ENCODE results near the gene VWA8.
"Not testable (repeated sequence)": the region's sequence is repeated elsewhere in the genome, so short reads cannot be mapped to it uniquely, and the experiment has no call there.

Gene VWA8

GRCh38 chr13:41617633-41618032 lies 343.3 kb downstream of the VWA8 start:
- not testable (repeated sequence) for ATAC-seq (ENCODE audit: low read depth); H3K27ac Mint-ChIP-seq; H3K4me3 Mint-ChIP-seq; H3K9me3 Mint-ChIP-seq; DNase-seq (ENCODE audit: low spot score in 2 of 2); H3K27me3 Mint-ChIP-seq; H3K4me1 Mint-ChIP-seq
- peaks cover 18% of the 10 kb centered on the region for H3K36me3 Mint-ChIP-seq

GRCh38 chr13:41616151-41616550 lies 344.8 kb downstream of the VWA8 start:
- H3K27ac Mint-ChIP-seq, result no peak overlapping the region
- DNase-seq (ENCODE audit: low spot score in 2 of 2) (no peak), ATAC-seq (ENCODE audit: low read depth) (no peak)
- H3K9me3 Mint-ChIP-seq, result no peaks in the 10 kb centered on the region
- H3K27me3 Mint-ChIP-seq, result no peaks in the 10 kb centered on the region
- peaks cover 19% of the 10 kb centered on the region for H3K36me3 Mint-ChIP-seq
- H3K4me3 Mint-ChIP-seq, result no peak overlapping the region
- no peaks in the 10 kb centered on the region for H3K4me1 Mint-ChIP-seq

GRCh38 chr13:41615528-41615855 lies 345.4 kb downstream of the VWA8 start:
- H3K9me3 Mint-ChIP-seq, result no peaks in the 10 kb centered on the region

GRCh38 chr13:41614671-41615527 lies 346.0 kb downstream of the VWA8 start:
- no peaks in the 10 kb centered on the region for H3K9me3 Mint-ChIP-seq
- DNase-seq (ENCODE audit: low spot score in 2 of 2), result no peak
- no peak overlapping the region for H3K27ac Mint-ChIP-seq
- no peak overlapping the region for H3K4me3 Mint-ChIP-seq
- H3K4me1 Mint-ChIP-seq, result no peaks in the 10 kb centered on the region
- no peak for ATAC-seq (ENCODE audit: low read depth)
- H3K27me3 Mint-ChIP-seq, result no peaks in the 10 kb centered on the region
- H3K36me3 Mint-ChIP-seq, result peaks cover 23% of the 10 kb centered on the region

More at GRCh38 chr13:41615528-41615855, 345.4 kb downstream of the VWA8 start:
- H3K4me1 Mint-ChIP-seq, result no peaks in the 10 kb centered on the region
- ATAC-seq (ENCODE audit: low read depth) (no peak), DNase-seq (ENCODE audit: low spot score in 2 of 2) (no peak)
- no peak overlapping the region for H3K4me3 Mint-ChIP-seq
- no peak overlapping the region for H3K27ac Mint-ChIP-seq
- H3K36me3 Mint-ChIP-seq, result peaks cover 23% of the 10 kb centered on the region
- H3K27me3 Mint-ChIP-seq, result no peaks in the 10 kb centered on the region

- no peak overlapping the region for H3K27ac Mint-ChIP-seq
- H3K36me3 Mint-ChIP-seq, result peaks cover 27% of the 10 kb centered on the region
- DNase-seq (ENCODE audit: low spot score in 2 of 2) (no peak), ATAC-seq (ENCODE audit: low read depth) (no peak)
- H3K27me3 Mint-ChIP-seq, result no peaks in the 10 kb centered on the region
- H3K9me3 Mint-ChIP-seq, result no peaks in the 10 kb centered on the region
- H3K4me1 Mint-ChIP-seq, result no peaks in the 10 kb centered on the region
- no peak overlapping the region for H3K4me3 Mint-ChIP-seq
These were observed 346.8 kb downstream of the VWA8 start for GRCh38 chr13:41613984-41614661.

- no peaks in the 10 kb centered on the region for H3K4me1 Mint-ChIP-seq
- ATAC-seq (ENCODE audit: low read depth) (no peak), DNase-seq (ENCODE audit: low spot score in 2 of 2) (no peak)
- no peak overlapping the region for H3K4me3 Mint-ChIP-seq
- no peaks in the 10 kb centered on the region for H3K27me3 Mint-ChIP-seq
- no peaks in the 10 kb centered on the region for H3K9me3 Mint-ChIP-seq
- H3K36me3 Mint-ChIP-seq, result peaks cover 33% of the 10 kb centered on the region
- no peak overlapping the region for H3K27ac Mint-ChIP-seq
These were observed 347.4 kb downstream of the VWA8 start for GRCh38 chr13:41613471-41613870.

GRCh38 chr13:41611385-41611784 lies 349.5 kb downstream of the VWA8 start:
- H3K4me1 Mint-ChIP-seq, result no peaks in the 10 kb centered on the region
- no peak overlapping the region for H3K27ac Mint-ChIP-seq
- ATAC-seq (ENCODE audit: low read depth), result no peak
- H3K4me3 Mint-ChIP-seq, result no peak overlapping the region
- peaks cover 37% of the 10 kb centered on the region for H3K36me3 Mint-ChIP-seq
- no peaks in the 10 kb centered on the region for H3K9me3 Mint-ChIP-seq
- no peak for DNase-seq (ENCODE audit: low spot score in 2 of 2)
- no peaks in the 10 kb centered on the region for H3K27me3 Mint-ChIP-seq

GRCh38 chr13:41610404-41610803 lies 350.5 kb downstream of the VWA8 start:
- H3K27me3 Mint-ChIP-seq, result no peaks in the 10 kb centered on the region
- DNase-seq (ENCODE audit: low spot score in 2 of 2), result no peak
- peaks cover 38% of the 10 kb centered on the region for H3K36me3 Mint-ChIP-seq
- no peaks in the 10 kb centered on the region for H3K9me3 Mint-ChIP-seq
- no peak overlapping the region for H3K4me3 Mint-ChIP-seq
- ATAC-seq (ENCODE audit: low read depth), result no peak
- no peaks in the 10 kb centered on the region for H3K4me1 Mint-ChIP-seq
- no peak overlapping the region for H3K27ac Mint-ChIP-seq

GRCh38 chr13:41609828-41610227 lies 351.1 kb downstream of the VWA8 start:
- no peak for ATAC-seq (ENCODE audit: low read depth)
- Mint-ChIP-seq H3K27me3 (no peaks in the 10 kb centered on the region), H3K4me3 (no peak overlapping the region), H3K4me1 (no peaks in the 10 kb centered on the region), H3K27ac (no peak overlapping the region), H3K9me3 (no peaks in the 10 kb centered on the region), H3K36me3 (peaks cover 42% of the 10 kb centered on the region)
- no peak for DNase-seq (ENCODE audit: low spot score in 2 of 2)

GRCh38 chr13:41608839-41609177 lies 352.1 kb downstream of the VWA8 start:
- H3K27me3 Mint-ChIP-seq, result no peaks in the 10 kb centered on the region
- H3K27ac Mint-ChIP-seq, result no peak overlapping the region
- ATAC-seq (ENCODE audit: low read depth) (no peak), DNase-seq (ENCODE audit: low spot score in 2 of 2) (no peak)
- H3K4me1 Mint-ChIP-seq, result no peaks in the 10 kb centered on the region
- no peak overlapping the region for H3K4me3 Mint-ChIP-seq
- peaks cover 40% of the 10 kb centered on the region for H3K36me3 Mint-ChIP-seq
- no peaks in the 10 kb centered on the region for H3K9me3 Mint-ChIP-seq

- Mint-ChIP-seq H3K9me3 (no peaks in the 10 kb centered on the region), H3K4me1 (no peaks in the 10 kb centered on the region)
- no peak for ATAC-seq (ENCODE audit: low read depth)
These were observed 352.6 kb downstream of the VWA8 start for GRCh38 chr13:41608111-41608838.

GRCh38 chr13:41606646-41607045 lies 354.3 kb downstream of the VWA8 start:
- no peak overlapping the region for H3K4me3 Mint-ChIP-seq
- H3K4me1 Mint-ChIP-seq, result no peaks in the 10 kb centered on the region
- no peaks in the 10 kb centered on the region for H3K27me3 Mint-ChIP-seq
- H3K9me3 Mint-ChIP-seq, result no peaks in the 10 kb centered on the region
- DNase-seq (ENCODE audit: low spot score in 2 of 2) (no peak), ATAC-seq (ENCODE audit: low read depth) (no peak)
- peaks cover 43% of the 10 kb centered on the region for H3K36me3 Mint-ChIP-seq
- no peak overlapping the region for H3K27ac Mint-ChIP-seq

More at GRCh38 chr13:41608111-41608838, 352.6 kb downstream of the VWA8 start:
- no peak overlapping the region for H3K27ac Mint-ChIP-seq
- no peaks in the 10 kb centered on the region for H3K27me3 Mint-ChIP-seq
- no peak for DNase-seq (ENCODE audit: low spot score in 2 of 2)
- H3K36me3 Mint-ChIP-seq, result peaks cover 41% of the 10 kb centered on the region
- H3K4me3 Mint-ChIP-seq, result no peak overlapping the region

GRCh38 chr13:41605319-41606285 lies 355.3 kb downstream of the VWA8 start:
- Mint-ChIP-seq H3K36me3 (peaks cover 45% of the 10 kb centered on the region), H3K9me3 (no peaks in the 10 kb centered on the region), H3K27me3 (no peaks in the 10 kb centered on the region), H3K27ac (no peak overlapping the region), H3K4me3 (no peak overlapping the region), H3K4me1 (no peaks in the 10 kb centered on the region)
- DNase-seq (ENCODE audit: low spot score in 2 of 2), result no peak
- no peak for ATAC-seq (ENCODE audit: low read depth)

All from memory B cell (primary cell).